Endothelial cell of umbilical vein (primary cell): ENCODE results near the gene CXCR6. TPM values are rescaled to one million over a fixed set of nuclear protein-coding genes. Genes with fewer than 3 reads are reported as not detected.

Experiments
- BruUV-seq: library from RNA; stranded (reverse); fragments of 400-500 nt; replicated peaks from 2 replicates; lab custom pipeline; 2021; lab: Mats Ljungman, UMichigan
- CTCF ChIA-PET: fragments of 300-600, 350-600 bp; sonication (Branson Sonifier 250); formaldehyde crosslinking; loops from one replicate; lab custom pipeline; 2021; ENCODE audit warnings: antibody characterized with exemption, inconsistent platforms; lab: Charles Lee
- POLR2A ChIA-PET: fragments of 300-600, 350-600 bp; sonication (Branson Sonifier 250); formaldehyde crosslinking; loops from one replicate; lab custom pipeline; 2021; ENCODE audit warnings: antibody characterized with exemption, inconsistent platforms; lab: Charles Lee
- DNase-seq: peaks from one replicate; pipeline ENCODE4 v3.0.0-alpha.2; 2011; ENCODE audit warnings: low read depth, low spot score
- FAIRE-seq: peaks from 2 replicates; lab custom pipeline; 2011; peaks lifted over from hg19 to GRCh38; lab: Jason Lieb, UNC
- H2AFZ ChIP-seq: 2 replicates; pipeline ENCODE4 v1.6.0; 2012; ENCODE audit warnings: low read depth, low read length, control low read depth, inconsistent platforms
- H3K27ac ChIP-seq: 2 replicates; pipeline ENCODE4 v1.5.1; 2011; ENCODE audit warnings: low read depth, mild to moderate bottlenecking, control low read depth, low read length, moderate library complexity; ENCODE audit not compliant: insufficient read depth
- H3K27me3 ChIP-seq, 2 experiments: 2 replicates each; pipeline versions ENCODE4 v1.6.0 to v1.6.1; 2011; ENCODE audit warnings: low read length in 2 of 2, mixed read lengths in 1 of 2; ENCODE audit not compliant: control insufficient read depth in 2 of 2, insufficient read depth in 2 of 2
- H3K36me3 ChIP-seq, 2 experiments: 2 replicates in 1 of 2; 3 replicates in 1 of 2; pipeline ENCODE4 v1.5.1; 2011; ENCODE audit warnings: low read length in 2 of 2, mild to moderate bottlenecking in 1 of 2, moderate library complexity in 1 of 2; ENCODE audit not compliant: control insufficient read depth in 2 of 2, insufficient read depth in 2 of 2; ENCODE audit errors: extremely low read depth in 1 of 2
- H3K4me1 ChIP-seq: 3 replicates; pipeline ENCODE4 v1.5.1; 2011; ENCODE audit warnings: mild to moderate bottlenecking, low read length; ENCODE audit not compliant: control insufficient read depth, insufficient read depth; ENCODE audit errors: extremely low read depth
- H3K4me2 ChIP-seq: 2 replicates; pipeline ENCODE4 v1.6.1; 2011; ENCODE audit warnings: low read length, control low read depth, mixed read lengths; ENCODE audit not compliant: insufficient read depth
- H3K4me3 ChIP-seq, 3 experiments: fragments of 200-600 bp in 1 of 3; sonication (generic), shearing (Covaris generic) in 1 of 3; replicated peaks in 1 of 3; 2 replicates each; pipeline ENCODE4 v1.5.1; 2011 to 2016; ENCODE audit warnings: control low read depth in 3 of 3, low read length in 3 of 3, mild to moderate bottlenecking in 2 of 3, inconsistent platforms in 1 of 3, low read depth in 1 of 3, moderate library complexity in 1 of 3; ENCODE audit not compliant: insufficient read depth in 1 of 3
- H3K79me2 ChIP-seq: 2 replicates; pipeline ENCODE4 v1.6.0; 2012; ENCODE audit warnings: low read length, inconsistent platforms; ENCODE audit not compliant: control insufficient read depth, insufficient read depth
- H3K9ac ChIP-seq: replicated peaks from 2 replicates; pipeline ENCODE3; 2011; ENCODE audit warnings: low read length, control low read depth; ENCODE audit not compliant: insufficient read depth; ENCODE audit errors: extremely low read depth
- H3K9me1 ChIP-seq: replicated peaks from 3 replicates; pipeline ENCODE4 v1.6.0; 2011; ENCODE audit warnings: mild to moderate bottlenecking, low read length; ENCODE audit not compliant: control insufficient read depth, insufficient read depth; ENCODE audit errors: extremely low read depth
- H3K9me3 ChIP-seq: replicated peaks from 2 replicates; pipeline ENCODE4 v1.5.1; 2012; ENCODE audit warnings: low read length, inconsistent platforms; ENCODE audit not compliant: control insufficient read depth, insufficient read depth
- H4K20me1 ChIP-seq: replicated peaks from 2 replicates; pipeline ENCODE3; 2011; ENCODE audit warnings: mild to moderate bottlenecking, low read length; ENCODE audit not compliant: control insufficient read depth, insufficient read depth; ENCODE audit errors: extremely low read depth
- CTCF ChIP-seq, 2 donors: IDR thresholded peaks; 1 replicate in 1 of 2; 2 replicates in 1 of 2; pipeline ENCODE4 v1.5.1; 2011; ENCODE audit warnings: low read length in 2 of 2, mild to moderate bottlenecking in 2 of 2, moderate library complexity in 2 of 2, control low read depth in 1 of 2, inconsistent platforms in 1 of 2, low read depth in 1 of 2; ENCODE audit not compliant: insufficient read depth in 1 of 2; ENCODE audit errors: extremely low read depth in 1 of 2
- EZH2 ChIP-seq: IDR thresholded peaks from 2 replicates; pipeline ENCODE4 v1.6.1; 2012; ENCODE audit warnings: borderline replicate concordance, low read depth, mild to moderate bottlenecking, moderate library complexity, low read length, inconsistent platforms; ENCODE audit not compliant: severe bottlenecking
- FOS ChIP-seq: IDR thresholded peaks from 2 replicates; pipeline ENCODE4 v1.6.1; 2011; ENCODE audit warnings: mild to moderate bottlenecking, low read length, moderate library complexity, borderline replicate concordance; ENCODE audit not compliant: insufficient read depth
- GATA2 ChIP-seq: IDR thresholded peaks from 2 replicates; pipeline ENCODE4 v1.7.0; 2011; ENCODE audit warnings: low read depth, mild to moderate bottlenecking, moderate library complexity, mixed read lengths, low read length; ENCODE audit not compliant: insufficient read length, insufficient read depth
- JUN ChIP-seq: IDR thresholded peaks from 2 replicates; pipeline ENCODE4 v1.6.1; 2011; ENCODE audit warnings: borderline replicate concordance, low read depth; ENCODE audit not compliant: insufficient read length, insufficient read depth
- MAX ChIP-seq: IDR thresholded peaks from 2 replicates; pipeline ENCODE4 v1.6.1; 2011; ENCODE audit not compliant: insufficient read depth, insufficient read length
- MYC ChIP-seq: IDR thresholded peaks from one replicate; pipeline ENCODE4 v1.6.1; 2011; ENCODE audit warnings: mild to moderate bottlenecking, low read depth, low read length
- POLR2A ChIP-seq: IDR thresholded peaks from 2 replicates; pipeline ENCODE4 v1.6.1; 2012; ENCODE audit warnings: low read depth, mild to moderate bottlenecking, control low read depth, low read length
- POLR2AphosphoS5 ChIP-seq: IDR thresholded peaks from 2 replicates; pipeline ENCODE4 v1.6.1; 2012; ENCODE audit warnings: low read depth, mild to moderate bottlenecking, control low read depth, low read length, moderate library complexity; ENCODE audit not compliant: insufficient read depth
- dilution Hi-C: fragments of 300-500 bp; cut with MboI; formaldehyde crosslinking; loops from one replicate; pipeline ENCODE4 v1.15.0; 2019; ENCODE audit warnings: low sequenced_read_pairs; ENCODE audit not compliant: extremely low pct_ligation_motif_present
- intact Hi-C: fragments of 100-400 bp; cut with micrococcal nuclease; formaldehyde crosslinking; loops from one replicate; pipeline ENCODE4 v1.10.0; 2022
- polyA plus RNA-seq, 4 experiments: library from polyadenylated mRNA; depleted of rRNA in 3 of 4; stranded (reverse) in 3 of 4; unstranded in 1 of 4; fragments of >200 nt; gene quantifications; 2 replicates each; pipeline versions ENCODE4 v1.2.1 to v1.2.3, GENCODE V29; 2011 to 2012; ENCODE audit warnings: missing spikeins in 1 of 4
- total RNA-seq: library from RNA; stranded (reverse); gene quantifications from 2 replicates; pipeline ENCODE4 v1.2.3, GENCODE V29; 2021

CXCR6 gene
- total and polyA plus RNA-seq, 2 donors (not counting 3 experiments of a cell fraction or from before 2014, with no cell fraction given), result not detected

GRCh38 chr3:45922950-45923590 is 20.2 kb upstream of the CXCR6 start:
- Histone ChIP-seq H3K27me3 (no peaks in the 10 kb centered on the region), H3K4me1 (no peaks in the 10 kb centered on the region), H3K4me3 (no peak overlapping the region), H3K79me2 (no peaks in the 10 kb centered on the region), H3K9ac (no peak overlapping the region), H2AFZ (no peak overlapping the region), H3K9me1 (no peaks in the 10 kb centered on the region), H3K36me3 (peaks cover 0 to 23% of the 10 kb centered on the region in 2 experiments), H4K20me1 (no peaks in the 10 kb centered on the region), H3K4me2 (no peak overlapping the region), H3K27ac (no peak overlapping the region), H3K9me3 (no peaks in the 10 kb centered on the region)
- DNase-seq (no peak), FAIRE-seq (no peak)
- intact Hi-C loops, result no loop called here
- POLR2A ChIA-PET, result no interaction called here
- TF ChIP-seq MYC, result no peak
- no peak for TF ChIP-seq POLR2A
- no peak for TF ChIP-seq GATA2
- no peak for TF ChIP-seq EZH2
- no peak for TF ChIP-seq JUN
- no peak for TF ChIP-seq FOS
- no peak for TF ChIP-seq CTCF (IDR thresholded peaks at IDR 0.05; ENCODE audit: extremely low read depth in 1 of 2, insufficient read depth in 1 of 2, low read depth in 1 of 2, low read length in 2 of 2)
- no peak for TF ChIP-seq POLR2AphosphoS5
- TF ChIP-seq MAX, result no peak
- BruUV-seq, result no TSS peak
- dilution Hi-C loops, result no loop called here
- CTCF ChIA-PET, result interaction anchor here (1.0 kb wide), 1 partner anchor 883 kb away, joined by 3 read pairs; no protein-coding TSS in a partner anchor
